Activated CD4-positive, alpha-beta T cell treated with anti-CD3 and anti-CD28 coated beads for 1 hour (primary cell): ENCODE data around the gene ROBO2.

Experiments used
- DNase-seq: peaks from one replicate; pipeline ENCODE4 v3.0.0-alpha.2; 2020

ROBO2 gene, protein sequence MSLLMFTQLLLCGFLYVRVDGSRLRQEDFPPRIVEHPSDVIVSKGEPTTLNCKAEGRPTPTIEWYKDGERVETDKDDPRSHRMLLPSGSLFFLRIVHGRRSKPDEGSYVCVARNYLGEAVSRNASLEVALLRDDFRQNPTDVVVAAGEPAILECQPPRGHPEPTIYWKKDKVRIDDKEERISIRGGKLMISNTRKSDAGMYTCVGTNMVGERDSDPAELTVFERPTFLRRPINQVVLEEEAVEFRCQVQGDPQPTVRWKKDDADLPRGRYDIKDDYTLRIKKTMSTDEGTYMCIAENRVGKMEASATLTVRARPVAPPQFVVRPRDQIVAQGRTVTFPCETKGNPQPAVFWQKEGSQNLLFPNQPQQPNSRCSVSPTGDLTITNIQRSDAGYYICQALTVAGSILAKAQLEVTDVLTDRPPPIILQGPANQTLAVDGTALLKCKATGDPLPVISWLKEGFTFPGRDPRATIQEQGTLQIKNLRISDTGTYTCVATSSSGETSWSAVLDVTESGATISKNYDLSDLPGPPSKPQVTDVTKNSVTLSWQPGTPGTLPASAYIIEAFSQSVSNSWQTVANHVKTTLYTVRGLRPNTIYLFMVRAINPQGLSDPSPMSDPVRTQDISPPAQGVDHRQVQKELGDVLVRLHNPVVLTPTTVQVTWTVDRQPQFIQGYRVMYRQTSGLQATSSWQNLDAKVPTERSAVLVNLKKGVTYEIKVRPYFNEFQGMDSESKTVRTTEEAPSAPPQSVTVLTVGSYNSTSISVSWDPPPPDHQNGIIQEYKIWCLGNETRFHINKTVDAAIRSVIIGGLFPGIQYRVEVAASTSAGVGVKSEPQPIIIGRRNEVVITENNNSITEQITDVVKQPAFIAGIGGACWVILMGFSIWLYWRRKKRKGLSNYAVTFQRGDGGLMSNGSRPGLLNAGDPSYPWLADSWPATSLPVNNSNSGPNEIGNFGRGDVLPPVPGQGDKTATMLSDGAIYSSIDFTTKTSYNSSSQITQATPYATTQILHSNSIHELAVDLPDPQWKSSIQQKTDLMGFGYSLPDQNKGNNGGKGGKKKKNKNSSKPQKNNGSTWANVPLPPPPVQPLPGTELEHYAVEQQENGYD (N-terminal part only)

DNA sequence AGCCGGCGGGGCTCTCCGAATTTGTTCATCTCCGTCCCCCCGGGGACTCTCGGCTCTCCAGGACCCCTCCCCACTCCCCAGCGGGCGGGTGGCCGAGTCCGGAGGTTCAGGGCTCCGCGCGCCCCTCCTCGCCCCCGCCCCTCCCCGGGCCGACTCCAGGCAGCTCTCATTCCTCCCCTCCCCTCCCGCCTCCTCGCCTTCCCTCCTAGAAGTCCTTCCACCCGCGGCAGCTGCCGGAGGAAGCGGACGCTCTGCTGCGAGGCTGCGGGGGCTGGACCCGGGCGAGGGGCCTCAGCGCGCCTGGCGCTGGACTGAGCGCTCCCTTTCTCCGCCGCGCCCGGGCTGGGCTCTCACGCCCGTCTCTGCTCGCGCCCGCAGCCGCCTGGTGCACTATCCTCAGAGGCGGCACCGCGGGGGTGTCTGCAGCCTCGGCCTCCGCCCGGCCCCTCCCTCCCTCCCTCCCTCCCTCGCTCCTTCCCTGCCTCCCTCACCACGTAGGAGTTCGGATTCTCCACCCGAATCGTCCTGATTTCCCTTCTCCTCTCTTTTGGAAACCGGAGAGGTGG is at the start of gene ROBO2:
Gene ROBO2 (plus strand): TSS at position 494 of the 566 bp plus-strand sequence. CDS start 687 bp downstream, outside the sequence.
- DNase-seq, result no peak

DNA sequence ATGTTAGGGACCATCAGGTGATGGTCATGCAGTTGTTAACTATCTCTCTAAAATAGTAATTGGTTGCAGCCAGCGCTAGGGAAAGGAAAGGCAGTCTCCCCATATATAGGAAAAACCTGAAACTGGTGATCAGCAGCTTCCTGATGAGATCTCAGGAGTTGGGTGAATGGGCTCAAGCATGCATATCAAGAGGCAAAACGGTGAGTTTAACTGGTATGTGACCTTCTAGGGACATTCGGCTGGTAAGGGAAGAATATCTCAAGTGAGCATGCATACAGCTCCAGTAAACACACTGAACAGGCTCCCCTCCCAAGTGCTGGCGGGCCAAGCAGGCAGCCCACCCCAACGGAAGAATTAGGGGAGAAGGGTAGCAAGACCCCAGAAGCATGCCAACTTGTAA is 49.3 kb upstream of the ROBO2 start:
- DNase-seq, result no peak

DNA sequence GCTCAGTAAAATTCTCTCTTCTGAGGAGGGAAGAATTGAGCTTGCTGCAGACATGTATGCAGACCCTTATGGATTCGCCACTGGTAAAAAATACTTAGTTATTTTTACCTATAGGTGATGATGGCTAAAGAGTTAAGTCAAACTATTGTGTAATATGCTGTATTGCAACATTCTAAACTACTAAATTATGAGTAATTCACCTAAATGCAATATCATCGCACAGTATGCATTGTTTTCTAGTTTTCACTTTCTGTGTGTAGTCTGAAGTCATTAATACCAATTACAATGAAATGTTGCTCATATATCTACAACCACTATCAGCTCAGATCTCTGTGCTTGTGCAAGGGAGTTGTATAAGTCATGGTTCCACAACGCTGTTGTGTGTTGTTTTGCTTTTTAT is 48.7 kb upstream of the ROBO2 start:
- no peak for DNase-seq

DNA sequence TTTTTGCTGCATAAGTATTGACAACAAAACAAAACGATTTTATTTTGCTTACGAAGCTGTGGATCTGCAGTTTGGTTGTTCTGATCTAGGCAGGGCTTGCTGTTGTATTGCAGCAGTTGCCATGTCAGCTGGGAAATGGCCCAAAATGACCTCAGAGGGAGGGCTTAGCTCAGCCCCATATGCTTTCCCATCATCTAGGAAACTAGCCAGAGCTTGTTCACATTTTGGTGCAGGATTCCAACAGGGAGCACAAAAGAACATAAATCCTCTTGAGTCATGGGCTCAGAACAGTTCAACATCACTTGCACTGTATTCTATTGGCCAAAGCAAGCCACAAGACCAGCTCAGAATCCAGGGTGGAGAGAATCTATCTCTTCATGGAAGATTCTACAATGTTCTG is 42.2 kb upstream of the ROBO2 start:
- DNase-seq, result no peak

DNA sequence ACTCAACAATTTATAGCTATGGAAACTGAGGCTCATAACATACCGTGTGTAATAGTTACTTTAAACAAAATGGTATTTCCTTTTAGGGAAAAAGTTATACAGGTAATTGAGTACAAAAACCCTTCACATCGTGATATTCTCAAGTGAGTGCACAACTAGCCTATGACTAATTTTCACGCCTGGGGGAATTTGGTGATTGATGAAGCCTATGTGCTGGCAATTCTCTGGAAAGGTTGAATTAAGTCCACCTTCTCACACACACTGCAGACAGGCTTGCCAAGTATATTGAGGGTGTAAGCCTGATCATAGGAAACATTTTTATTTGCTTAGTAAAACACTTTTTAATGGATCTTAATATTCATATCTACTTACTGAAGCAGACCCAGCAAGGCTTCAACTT is 41.3 kb upstream of the ROBO2 start:
- DNase-seq, result no peak

DNA sequence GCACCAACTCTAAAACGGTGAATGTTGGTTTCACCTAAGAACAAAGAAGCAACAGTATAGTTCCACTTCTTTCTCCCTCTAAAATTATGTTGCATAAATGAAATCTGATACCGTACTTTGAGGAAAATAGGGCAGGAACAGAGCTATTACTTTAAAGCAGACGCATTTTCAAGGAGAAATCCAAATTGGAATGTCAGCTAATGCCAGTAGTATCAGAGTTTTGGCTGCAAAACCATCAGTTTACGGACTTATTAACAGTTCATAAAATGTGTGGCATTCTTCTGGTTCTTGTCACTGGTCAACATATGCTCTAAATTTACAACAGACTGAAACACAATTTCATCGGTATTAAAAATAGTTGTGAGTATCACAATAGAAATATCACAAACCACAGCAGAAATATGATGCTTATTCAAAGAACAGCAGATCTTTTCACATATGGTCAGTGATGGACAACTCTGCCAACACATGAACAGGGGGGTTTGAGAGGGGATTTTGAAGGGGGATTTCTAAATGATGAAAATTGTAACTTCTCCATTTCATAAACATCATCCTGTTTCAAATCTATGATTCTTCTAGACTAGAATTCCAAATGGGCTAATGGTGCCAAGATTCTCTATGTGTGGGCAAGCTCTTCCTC is 38.7 kb upstream of the ROBO2 start:
- DNase-seq, result no peak

DNA sequence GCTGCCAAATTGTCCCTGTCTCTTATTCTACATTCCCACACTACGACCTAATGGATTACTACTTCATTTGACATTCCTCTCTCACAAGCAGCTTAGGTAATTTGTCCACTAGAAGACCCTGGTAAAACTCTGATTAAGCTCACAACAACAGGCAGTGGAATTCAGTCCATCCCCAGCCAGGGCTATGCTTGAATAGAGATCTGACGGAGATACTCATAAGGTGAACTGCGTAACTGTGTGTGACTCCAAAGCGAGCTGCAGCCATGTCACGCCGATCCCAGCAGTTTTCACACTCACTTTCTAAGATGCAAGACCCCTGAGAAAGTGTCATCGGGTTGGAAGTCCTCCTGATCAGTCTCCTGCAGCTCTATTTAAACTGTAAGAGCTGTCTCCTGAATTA is 25.7 kb upstream of the ROBO2 start:
- DNase-seq, result no peak

DNA sequence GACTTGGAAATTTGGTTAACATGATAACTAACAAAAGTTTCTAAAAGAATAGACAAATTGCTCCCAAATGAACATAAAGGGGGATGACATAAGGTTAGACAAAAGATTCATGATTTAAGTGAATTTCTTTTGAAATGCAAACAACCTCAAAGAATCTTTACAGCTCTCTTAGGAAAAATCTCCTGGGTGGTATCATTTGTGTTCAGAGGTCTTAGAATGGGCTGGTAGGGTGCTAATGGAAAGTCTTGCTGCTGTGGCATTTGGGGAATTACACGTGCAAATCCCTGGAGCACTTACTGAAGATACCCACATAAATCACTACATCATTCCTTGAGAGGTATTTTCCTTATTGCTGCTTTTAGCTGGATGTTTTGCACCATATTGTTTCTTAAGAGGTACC is 14.4 kb upstream of the ROBO2 start:
- no peak for DNase-seq

DNA sequence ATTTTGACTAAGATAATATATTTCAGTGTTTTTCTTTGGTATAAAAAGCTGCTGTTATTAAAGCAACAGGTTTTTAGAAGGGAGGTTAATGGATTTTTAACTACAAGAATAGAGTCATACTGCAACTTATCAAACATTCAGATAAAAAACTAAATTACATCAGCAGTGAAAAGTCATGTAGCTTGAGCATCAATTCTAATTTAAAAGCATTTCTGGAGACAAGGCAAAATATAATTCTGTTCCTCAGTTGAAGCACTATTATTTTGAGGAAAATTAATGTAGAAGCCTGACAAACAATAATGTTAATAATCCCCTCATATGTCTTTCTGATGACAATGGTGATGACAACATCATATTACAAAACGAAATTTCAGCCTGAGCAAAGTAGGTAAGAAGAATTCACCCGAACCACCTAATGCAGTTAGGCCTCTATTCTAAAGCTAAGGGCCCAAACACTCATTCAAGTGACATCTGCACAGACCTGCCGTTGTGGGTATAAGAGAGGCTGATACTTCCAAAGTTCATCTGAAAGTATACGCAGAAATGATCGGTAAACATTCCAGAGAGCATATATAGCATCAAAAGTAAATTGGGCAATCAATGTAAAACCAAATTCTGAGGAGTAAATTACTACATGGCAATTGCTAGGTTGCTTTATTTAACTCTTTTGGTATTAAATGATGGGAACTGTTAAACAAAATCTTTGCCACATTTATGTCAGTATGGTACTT is 12.8 kb upstream of the ROBO2 start:
- DNase-seq, result no peak

DNA sequence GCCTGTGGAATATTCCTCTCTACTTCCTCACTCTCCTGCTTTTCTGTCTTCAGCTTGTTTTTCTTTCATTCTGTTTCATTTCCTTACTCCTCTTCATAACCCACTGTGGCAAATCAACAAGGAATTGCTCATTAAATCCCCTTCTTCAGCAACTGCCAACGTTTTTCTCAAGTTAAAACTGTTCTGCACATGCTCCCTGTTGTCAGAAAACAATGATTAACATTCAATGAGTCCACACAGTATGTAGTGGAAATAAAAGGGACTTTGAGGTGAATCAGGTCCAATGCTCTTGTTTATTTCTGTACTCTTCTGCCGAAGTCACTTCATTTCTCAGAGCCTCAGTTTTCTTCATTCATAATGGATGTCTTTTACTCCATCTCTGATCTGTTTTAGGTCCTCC is 11.9 kb upstream of the ROBO2 start:
- DNase-seq, result no peak

DNA sequence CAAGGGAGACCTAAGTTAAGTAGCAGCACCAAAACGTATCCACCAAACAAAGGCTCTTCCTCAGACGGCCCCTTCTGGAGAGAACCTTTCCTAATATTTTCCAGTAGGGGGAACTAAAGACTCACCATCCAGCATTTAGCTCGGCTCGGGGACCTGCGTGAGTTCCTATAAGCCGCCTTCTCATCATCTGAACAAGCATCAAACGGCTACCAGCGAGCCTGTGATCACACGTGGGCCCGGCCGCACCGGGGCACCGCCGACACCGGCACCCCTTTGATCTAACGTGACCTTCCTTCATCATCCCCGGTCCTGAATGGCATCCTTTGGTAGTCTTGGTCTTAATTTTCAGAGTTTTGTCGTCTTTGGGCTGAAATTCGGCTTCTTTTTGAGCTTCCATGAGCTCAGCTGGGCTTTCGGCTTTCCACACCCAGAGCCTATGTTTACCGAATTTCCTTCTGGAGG is 1.4 kb upstream of the ROBO2 start:
- no peak for DNase-seq

DNA sequence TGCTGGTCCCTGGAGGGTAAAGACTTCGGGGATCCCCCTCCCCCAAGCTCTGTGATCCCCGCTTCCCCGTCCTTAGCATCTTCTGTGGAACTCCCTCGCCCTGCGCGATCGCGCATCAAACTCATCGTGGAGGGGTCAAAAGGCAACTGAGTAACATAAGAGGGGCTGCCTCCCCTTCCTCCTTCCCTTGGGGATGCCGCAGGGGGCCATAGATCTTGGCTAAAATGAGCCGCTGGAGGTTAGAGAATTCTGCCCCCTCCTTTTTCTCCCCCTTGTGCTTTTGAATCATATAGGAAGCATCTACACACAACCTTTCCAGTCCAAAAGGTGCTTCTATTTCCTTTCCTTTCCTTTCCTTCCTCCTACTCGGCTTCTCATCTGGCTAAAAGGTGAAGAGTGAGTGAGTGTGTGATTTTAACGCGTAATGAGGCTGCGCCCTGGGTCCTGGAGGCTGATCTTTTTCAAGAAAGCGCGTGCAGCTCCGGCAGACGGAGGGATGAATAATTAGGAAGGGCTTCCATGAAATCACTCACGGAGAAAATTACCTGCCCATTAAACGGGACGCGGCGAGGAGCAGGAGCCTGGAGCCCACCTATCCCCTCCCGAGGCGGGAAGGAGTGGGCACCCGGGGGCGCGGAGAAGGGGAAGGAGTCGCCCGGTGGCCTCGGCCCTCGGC is 831 bp upstream of the ROBO2 start:
- DNase-seq, result no peak

DNA sequence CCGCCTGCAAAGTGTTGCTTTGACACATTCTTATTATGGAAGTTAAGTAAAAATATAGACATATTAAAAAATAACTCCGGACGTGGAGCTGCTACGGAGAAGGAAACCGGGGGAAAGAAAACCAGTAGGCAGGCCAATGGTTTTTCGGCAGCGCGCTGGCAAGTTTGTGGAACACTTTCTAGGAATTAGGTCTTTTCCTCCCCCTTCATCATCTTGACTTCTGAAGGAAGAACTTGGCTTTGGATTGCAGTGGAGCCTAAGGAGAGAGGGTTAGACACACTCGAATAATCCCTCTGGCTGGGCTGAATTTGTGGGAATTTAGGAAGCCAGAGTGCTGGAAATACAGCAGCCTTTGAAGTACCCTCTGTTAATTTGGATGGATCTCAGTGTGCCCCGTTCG is 317 bp downstream of the ROBO2 start:
- no peak for DNase-seq

DNA sequence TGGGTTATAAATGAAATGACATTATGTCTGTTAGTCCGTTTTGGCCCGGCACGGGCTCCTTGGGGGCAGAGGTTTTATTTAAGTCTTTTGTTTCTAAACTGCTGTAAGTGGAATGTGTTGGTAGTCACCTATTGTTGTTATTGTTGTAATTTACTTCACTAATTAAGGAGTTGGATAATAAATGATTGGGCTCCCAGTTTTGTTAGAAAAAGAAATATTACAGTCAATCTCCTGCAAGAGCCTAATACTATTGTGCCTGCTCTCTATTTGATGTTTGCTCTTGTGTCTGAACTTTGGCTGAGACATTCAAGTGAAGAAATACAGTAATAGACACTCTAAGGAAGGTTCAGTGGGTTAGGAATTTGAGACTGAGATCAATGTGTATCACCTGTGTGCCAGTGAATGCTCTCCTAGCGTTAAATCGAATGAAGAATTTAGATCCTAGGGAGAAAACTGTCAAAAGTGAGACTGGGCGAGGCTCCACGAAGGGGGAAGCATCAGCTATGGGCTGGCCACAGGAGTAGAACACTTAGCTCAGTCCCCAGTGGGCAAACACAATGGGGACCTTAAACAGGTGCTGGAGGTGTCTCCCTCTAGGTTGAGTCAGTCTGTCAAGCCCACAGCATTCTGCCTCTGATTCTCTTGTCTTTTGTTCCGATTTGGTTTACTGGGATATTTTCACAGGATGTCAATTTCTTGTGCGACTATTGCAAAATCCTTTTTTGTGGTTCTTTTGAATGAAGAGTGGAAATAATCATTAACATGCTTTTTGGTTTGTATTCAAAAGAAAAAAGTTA is 1.2 kb downstream of the ROBO2 start:
- DNase-seq, result no peak

DNA sequence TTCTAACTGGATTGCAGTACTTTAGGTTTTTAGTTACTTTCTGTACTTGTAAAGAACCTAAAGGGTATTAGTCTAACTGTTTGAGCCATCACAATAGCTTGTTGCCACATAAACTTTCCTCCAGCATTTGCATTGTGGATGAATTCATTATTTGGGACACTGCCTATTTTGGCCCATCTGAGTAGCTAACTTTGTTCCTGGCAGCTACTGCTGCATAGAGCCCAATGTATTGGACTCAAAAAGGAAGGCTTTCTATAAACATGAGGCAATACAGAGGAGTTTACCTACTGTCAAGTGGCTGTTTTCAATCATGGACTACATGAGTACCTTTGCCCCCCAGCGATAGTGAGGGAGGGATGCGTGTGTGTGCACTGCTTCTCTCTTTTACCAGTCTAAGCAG is 1.9 kb downstream of the ROBO2 start:
- DNase-seq, result no peak

DNA sequence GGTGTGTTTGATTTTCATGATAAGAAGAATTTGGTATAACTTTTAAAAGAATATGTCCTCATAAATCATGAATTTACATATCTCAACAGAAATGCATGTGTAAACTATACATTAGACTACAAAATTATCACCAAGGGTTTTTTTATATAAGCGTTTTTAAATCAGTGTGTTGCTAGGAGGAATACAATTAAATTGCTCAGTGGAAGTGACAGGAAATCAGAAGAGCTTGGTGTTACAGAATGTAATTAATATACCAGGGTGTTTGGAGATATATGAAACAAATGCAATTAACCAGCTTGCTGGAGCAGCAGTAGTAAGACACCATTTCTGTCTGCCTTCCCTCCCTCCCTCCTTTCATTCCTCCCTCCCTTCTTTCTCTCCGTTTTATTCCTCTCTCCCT is 2.4 kb downstream of the ROBO2 start:
- no peak for DNase-seq

DNA sequence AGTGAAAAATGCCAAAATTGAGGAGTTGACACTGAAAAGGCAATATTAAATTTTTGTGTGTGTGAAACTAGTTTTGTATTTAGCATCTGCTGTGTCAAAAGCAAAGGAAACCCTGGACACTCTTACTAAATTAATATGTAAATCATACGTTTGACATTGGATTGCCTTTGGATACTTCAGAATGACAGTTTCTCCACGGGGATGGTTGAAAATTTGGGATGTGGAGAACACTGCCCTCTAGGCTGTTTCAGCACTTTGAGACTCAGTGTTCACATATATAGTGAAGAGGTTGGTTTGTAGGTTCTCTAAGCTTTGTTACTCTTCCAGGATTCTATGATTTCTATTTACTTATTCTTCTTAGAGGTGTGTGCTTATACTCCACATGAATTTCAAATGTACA is 3.0 kb downstream of the ROBO2 start:
- DNase-seq, result no peak

DNA sequence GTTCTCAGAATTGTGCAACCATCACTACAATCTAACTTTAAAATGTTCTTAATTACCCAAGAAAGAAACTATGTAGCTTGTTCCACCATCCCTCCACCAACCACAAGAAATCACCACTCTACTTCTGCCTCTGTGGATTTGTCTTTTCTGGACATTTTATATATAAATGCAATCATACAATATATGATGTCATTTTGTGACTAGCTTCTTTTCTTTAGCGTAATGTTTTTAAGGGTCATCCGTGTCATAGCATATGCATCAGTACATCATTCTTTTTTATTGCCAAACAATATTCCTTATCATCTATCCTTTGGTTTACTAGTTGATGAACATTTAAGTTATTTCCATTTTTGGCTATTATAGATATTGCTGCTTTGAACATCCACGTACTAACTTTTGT is 5.8 kb downstream of the ROBO2 start:
- DNase-seq, result no peak

DNA sequence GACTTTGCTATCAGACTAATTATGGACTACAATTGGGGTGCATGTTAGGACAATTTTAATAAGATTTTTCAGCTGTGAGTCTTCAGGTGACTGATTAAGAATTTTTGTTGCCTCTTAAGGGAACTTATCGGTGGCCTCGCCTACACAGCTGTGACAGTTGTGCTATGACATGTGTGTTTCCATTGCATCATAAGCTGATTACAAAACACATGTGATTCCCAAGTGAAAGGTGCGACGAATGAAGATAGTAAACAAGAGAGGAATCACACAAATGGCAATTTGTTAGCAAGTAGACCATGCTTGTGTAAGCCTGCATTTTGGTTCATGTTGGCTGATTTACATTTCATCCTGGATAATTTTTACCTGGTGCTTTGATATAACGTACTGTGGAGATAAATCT is 8.3 kb downstream of the ROBO2 start:
- no peak for DNase-seq

DNA sequence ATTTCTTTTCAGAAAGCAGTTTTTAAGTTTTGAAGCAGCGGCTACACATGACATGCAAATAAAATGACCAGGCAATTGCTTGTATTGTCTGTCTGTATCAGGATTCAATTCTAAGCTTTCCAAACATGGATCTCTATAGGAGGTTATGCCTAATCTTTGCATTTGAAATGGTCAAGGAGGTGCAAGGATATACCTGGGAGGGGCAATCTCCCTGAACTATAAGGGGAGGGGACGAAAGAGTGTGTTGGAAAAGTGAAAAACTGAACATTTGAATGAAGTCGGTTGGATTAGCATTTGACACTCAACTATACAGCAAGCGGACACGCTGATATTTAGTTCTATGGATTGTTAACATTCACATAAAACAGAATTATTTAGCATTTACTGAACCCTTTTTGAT is 11.7 kb downstream of the ROBO2 start:
- no peak for DNase-seq
